GM12878 (cell line): ENCODE data around the gene COPS8. TPM values are rescaled to one million over a fixed set of nuclear protein-coding genes. Genes with fewer than 3 reads are reported as not detected.

Source experiments
- ATAC-seq: fragments of 200-7000 bp; cut with Tn5 transposase; 3 replicates; pipeline ENCODE4 v1.9.1; 2020; ENCODE audit warnings: mild to moderate bottlenecking, moderate library complexity
- Bru-seq: library from RNA; stranded (reverse); fragments of 400-500 nt; gene quantifications from one replicate; lab custom pipeline; 2021; lab: Mats Ljungman, UMichigan
- BruChase-seq, 2 experiments: library from RNA; stranded (reverse); fragments of 400-500 nt; gene quantifications; one replicate each; lab custom pipeline; 2021; lab: Mats Ljungman, UMichigan
- BruUV-seq: library from RNA; stranded (reverse); fragments of 400-500 nt; replicated peaks from 2 replicates; lab custom pipeline; 2021; lab: Mats Ljungman, UMichigan
- CTCF ChIA-PET: fragments of 300-600 bp; sonication (Branson Sonifier 250); formaldehyde crosslinking; extraction: SDS; loops from one replicate; lab custom pipeline; 2021; ENCODE audit warnings: inconsistent platforms; lab: Yijun Ruan, JAX
- POLR2A ChIA-PET: fragments of 350-600 bp; formaldehyde crosslinking; extraction: SDS; loops from one replicate; lab custom pipeline; 2021; ENCODE audit warnings: inconsistent platforms; lab: Charles Lee
- RAD21 ChIA-PET: fragments of 300-600 bp; sonication (Branson Sonifier 250); formaldehyde crosslinking; loops from one replicate; lab custom pipeline; 2023; ENCODE audit warnings: antibody characterized with exemption; ENCODE audit not compliant: unreplicated experiment; lab: Charles Lee
- SMC1A ChIA-PET: fragments of 300-600 bp; sonication (Branson Sonifier 250); formaldehyde crosslinking; loops from one replicate; lab custom pipeline; 2023; ENCODE audit not compliant: unreplicated experiment, uncharacterized antibody; lab: Charles Lee
- DNase-seq: peaks from one replicate; pipeline ENCODE4 v3.0.0-alpha.2; 2011; ENCODE audit warnings: low read depth, low spot score
- FAIRE-seq: peaks from 3 replicates; lab custom pipeline; 2011; peaks lifted over from hg19 to GRCh38; lab: Jason Lieb, UNC
- H2AFZ ChIP-seq: 2 replicates; pipeline ENCODE4 v1.6.0; 2011; ENCODE audit warnings: low read depth, low read length, control low read depth; ENCODE audit not compliant: control insufficient read depth
- H3K27ac ChIP-seq: 2 replicates; pipeline ENCODE4 v1.5.1; 2011; ENCODE audit warnings: control low read depth; ENCODE audit not compliant: control insufficient read depth, insufficient read depth
- H3K27me3 ChIP-seq, 2 experiments: replicated peaks in 1 of 2; 2 replicates each; pipeline versions ENCODE4 v1.6.0 to v1.6.1; 2011; ENCODE audit warnings: low read length in 1 of 2; ENCODE audit not compliant: control insufficient read depth in 2 of 2, insufficient read depth in 2 of 2
- H3K36me3 ChIP-seq, 2 experiments: 2 replicates each; pipeline ENCODE4 v1.5.1; 2011; ENCODE audit warnings: low read length in 1 of 2; ENCODE audit not compliant: control insufficient read depth in 2 of 2, insufficient read depth in 2 of 2
- H3K4me1 ChIP-seq: 2 replicates; pipeline ENCODE4 v1.6.1; 2011; ENCODE audit warnings: mild to moderate bottlenecking, low read length, moderate library complexity, mixed read lengths; ENCODE audit not compliant: control insufficient read depth, insufficient read depth
- H3K4me2 ChIP-seq: 2 replicates; pipeline ENCODE4 v1.6.0; 2011; ENCODE audit warnings: control low read depth; ENCODE audit not compliant: control insufficient read depth, insufficient read depth
- H3K4me3 ChIP-seq: fragments of 200-600 bp; sonication (generic); 2 replicates; pipeline ENCODE4 v1.5.1; 2016
- H3K79me2 ChIP-seq: 2 replicates; pipeline ENCODE4 v1.6.0; 2011; ENCODE audit warnings: low read length; ENCODE audit not compliant: control insufficient read depth, insufficient read depth
- H3K9ac ChIP-seq: 2 replicates; pipeline ENCODE4 v1.8.0; 2011; ENCODE audit warnings: low read length, control low read depth, mixed read lengths; ENCODE audit not compliant: control insufficient read depth, insufficient read depth
- H3K9me3 ChIP-seq: replicated peaks from 3 replicates; pipeline ENCODE4 v1.5.1; 2011; ENCODE audit warnings: mild to moderate bottlenecking, low read length; ENCODE audit not compliant: control insufficient read depth, insufficient read depth
- H4K20me1 ChIP-seq: 2 replicates; pipeline ENCODE4 v1.6.0; 2011; ENCODE audit not compliant: control insufficient read depth, insufficient read depth
- CHD1 ChIP-seq: IDR thresholded peaks from 2 replicates; pipeline ENCODE4 v1.6.1; 2012; ENCODE audit warnings: low read depth, low read length, improper control_type of control experiment
- HDAC6 ChIP-seq: fragments of 200-600 bp; sonication (generic); IDR thresholded peaks from one replicate; pipeline ENCODE4 v1.8.0; 2017; ENCODE audit warnings: antibody characterized with exemption; ENCODE audit not compliant: unreplicated experiment
- HSF1 ChIP-seq: fragments of 150-350 bp; IDR thresholded peaks from 2 replicates; pipeline ENCODE4 v1.6.1; 2014; ENCODE audit warnings: mild to moderate bottlenecking, low read depth, low read length
- MYB ChIP-seq: fragments of 150-350 bp; IDR thresholded peaks from 2 replicates; pipeline ENCODE4 v1.6.1; 2014; ENCODE audit warnings: mild to moderate bottlenecking, low read depth, low read length, borderline replicate concordance
- NFYB ChIP-seq: IDR thresholded peaks from 2 replicates; pipeline ENCODE4 v1.6.1; 2011; ENCODE audit warnings: low read depth, mild to moderate bottlenecking, low read length, improper control_type of control experiment, moderate library complexity; ENCODE audit not compliant: insufficient read depth
- RBBP5 ChIP-seq: fragments of 200-600 bp; sonication (generic); conservative IDR thresholded peaks from 2 replicates; pipeline ENCODE4 v1.6.1; 2016
- RCOR1 ChIP-seq: conservative IDR thresholded peaks from 2 replicates; pipeline ENCODE4 v1.6.1; 2012; ENCODE audit warnings: low read depth, low read length, improper control_type of control experiment
- SP1 ChIP-seq: IDR thresholded peaks from one replicate; pipeline ENCODE4 v1.6.1; 2011; ENCODE audit warnings: low read depth, low read length
- SPI1 ChIP-seq: IDR thresholded peaks from 2 replicates; pipeline ENCODE4 v1.6.1; 2011; ENCODE audit warnings: low read depth, mild to moderate bottlenecking, low read length, moderate library complexity, borderline replicate concordance; ENCODE audit not compliant: insufficient read depth
- SREBF2 ChIP-seq: IDR thresholded peaks from 2 replicates; pipeline ENCODE4 v1.6.1; 2012; ENCODE audit warnings: mild to moderate bottlenecking, low read length
- SRF ChIP-seq, 2 experiments: IDR thresholded peaks; 2 replicates each; pipeline ENCODE4 v1.6.1; 2011; ENCODE audit warnings: low read depth in 2 of 2, low read length in 2 of 2, mild to moderate bottlenecking in 1 of 2, moderate library complexity in 1 of 2
- SUZ12 ChIP-seq: fragments of 200-600 bp; sonication (generic); IDR thresholded peaks from one replicate; pipeline ENCODE4 v1.6.1; 2018; ENCODE audit warnings: antibody characterized with exemption, mild to moderate bottlenecking; ENCODE audit not compliant: unreplicated experiment
- ZNF217 ChIP-seq: fragments of 450-650 bp; IDR thresholded peaks from 2 replicates; pipeline ENCODE4 v1.6.1; 2017; ENCODE audit warnings: antibody characterized with exemption, mild to moderate bottlenecking
- WGBS: methylation state at CpG from one replicate; pipeline ENCODE4 v1.1.6; 2016; ENCODE audit warnings: low lambda C conversion rate; ENCODE audit not compliant: insufficient replicate concordance, insufficient coverage; ENCODE audit errors: missing lambda C conversion rate; 5-methylcytosine and 5-hydroxymethylcytosine counted together
- in situ Hi-C: fragments of 300-500 bp; cut with MboI; formaldehyde crosslinking; loops from 9 replicates; pipeline ENCODE4 v1.14.3; 2018; ENCODE audit warnings: mixed read lengths
- intact Hi-C: fragments of 100-400 bp; cut with micrococcal nuclease; formaldehyde crosslinking; loops from one replicate; pipeline ENCODE4 v1.14.2; 2022; ENCODE audit not compliant: unreplicated experiment
- long read RNA-seq, 2 experiments: library from polyadenylated mRNA; unstranded; transcript quantifications; one replicate each; pipeline ENCODE4 v2.0.0, GENCODE V29; 2019 to 2020
- polyA minus RNA-seq, 3 experiments: library from RNA; depleted of rRNA, polyadenylated mRNA; stranded (reverse); fragments of >200 nt; gene quantifications; 2 replicates each; pipeline ENCODE4 v1.2.3, GENCODE V29; 2011
- polyA plus RNA-seq, 11 experiments: library from polyadenylated mRNA; depleted of rRNA in 4 of 11; unstranded in 6 of 11; stranded (reverse) in 5 of 11; fragments of >200 nt; fragmentation: Nextera tagmentation in 4 of 11; fragmentation: Illumina TruSeq in 1 of 11; extraction: Ambion mirVana in 4 of 11; extraction: Trizol in 1 of 11; gene quantifications; 1 replicate in 1 of 11; 2 replicates in 10 of 11; pipeline versions ENCODE4 v1.2.1 to v1.2.3, GENCODE V29; 2011 to 2016; ENCODE audit warnings: inconsistent platforms in 2 of 11, missing spikeins in 2 of 11, low read depth in 1 of 11
- total RNA-seq, 4 experiments: library from RNA; depleted of rRNA in 3 of 4; stranded (reverse); fragments of >200 nt in 3 of 4; fragmentation: Illumina TruSeq in 1 of 4; extraction: Trizol in 1 of 4; gene quantifications; 2 replicates each; pipeline versions ENCODE4 v1.2.1 to v1.2.3, GENCODE V29; 2013 to 2021
- TF ChIP-seq, protein P1 (sequence below): IDR thresholded peaks from 2 replicates; pipeline ENCODE4 v1.6.1; 2011; ENCODE audit warnings: low read depth, mild to moderate bottlenecking, low read length, moderate library complexity, borderline replicate concordance; ENCODE audit errors: extremely low read depth
- TF ChIP-seq, protein P2 (sequence below): IDR thresholded peaks from 2 replicates; pipeline ENCODE4 v1.6.1; 2012; ENCODE audit warnings: low read depth, low read length, improper control_type of control experiment

The COPS8 gene
- total RNA-seq (2013; cell fraction: nucleolus; rRNA removed) = 57.9 and 66.7 TPM in 2 replicates
- total RNA-seq (2014; rRNA removed) (85.2 and 97.9 TPM in 2 replicates), total RNA-seq (2014; rRNA removed; fragmentation: Illumina TruSeq; extraction: Trizol) (63.2 and 63.6 TPM in 2 replicates), total RNA-seq (2021) (44.0 and 46.6 TPM in 2 replicates), polyA plus RNA-seq (2011; rRNA removed) (108 and 139 TPM in 2 replicates), polyA plus RNA-seq (2014; fragmentation: Illumina TruSeq; extraction: Trizol) (72.2 and 83.4 TPM in 2 replicates), polyA plus RNA-seq (2014; fragmentation: Nextera tagmentation; extraction: Ambion mirVana) (100 to 1,000 TPM; 106 to 133 TPM), polyA plus RNA-seq (2014; rRNA removed) (99.0 and 111 TPM in 2 replicates), polyA plus RNA-seq (2016; fragmentation: Nextera tagmentation; extraction: Ambion mirVana) (100 to 1,000 TPM; 118 to 134 TPM), polyA minus RNA-seq (2011; rRNA and poly(A)+ RNA removed) (27.8 and 28.5 TPM in 2 replicates), Bru-seq, nascent RNA (percentile 93 among the genes with signal in this experiment), BruChase-seq, experiment 1, labeled RNA remaining after a 6-hour chase (percentile 88 among the genes with signal in this experiment), BruChase-seq, experiment 2, labeled RNA remaining after a 2-hour chase (percentile 90 among the genes with signal in this experiment)
- polyA plus RNA-seq (2011; ENCODE audit: low read depth) = 15.2 TPM
- 55.7 and 60.4 TPM in 2 replicates for polyA plus RNA-seq (2011; cell fraction: cytosol; rRNA removed)
- polyA plus RNA-seq (2011; cell fraction: nucleus; rRNA removed) = 50.4 and 51.7 TPM in 2 replicates
- polyA plus RNA-seq (2012) = 23.6 and 30.4 TPM in 2 replicates
- 9.0 and 13.2 TPM in 2 replicates for polyA minus RNA-seq (2011; cell fraction: cytosol; rRNA and poly(A)+ RNA removed)
- 16.1 and 23.0 TPM in 2 replicates for polyA minus RNA-seq (2011; cell fraction: nucleus; rRNA and poly(A)+ RNA removed)
- long read RNA-seq, experiment 1, full-length matches to known transcripts = 66 of 67 reads
- long read RNA-seq, experiment 1, partial matches to known transcripts = 0 of 67 reads
- long read RNA-seq, experiment 1, other reads (novel, unspliced or antisense) = 1 of 67 reads
- long read RNA-seq, experiment 2, full-length matches to known transcripts = 342 of 377 reads
- long read RNA-seq, experiment 2, partial matches to known transcripts = 10 of 377 reads
- long read RNA-seq, experiment 2, other reads (novel, unspliced or antisense) = 25 of 377 reads

- peak; percentile 80 for FAIRE-seq
- RAD21 ChIA-PET = interaction anchor here (0.8 to 3.1 kb wide), 8 partner anchors 17 to 516 kb away, joined by 3 to 15 read pairs (median 4); partner anchors contain the start of gene ACKR3
- 1% methylated on average over 84 of the region's 86 CpGs for WGBS
- TF ChIP-seq SREBF2 (no peak), SPI1 (no peak), RBBP5 (no peak), MYB (peak; percentile 78), SP1 (peak; percentile 57), SRF (IDR thresholded peaks at IDR 0.05; ENCODE audit: low read depth in 2 of 2, low read length in 2 of 2) (peak; percentile 52 to 90), ZNF217 (no peak), CHD1 (no peak), NFYB (0 out of 2 replicates have a peak, but pooled peaks have one; percentile 18), SUZ12 (no peak), RCOR1 (no peak), HSF1 (no peak), HDAC6 (no peak)
- TF ChIP-seq, protein P1, sequence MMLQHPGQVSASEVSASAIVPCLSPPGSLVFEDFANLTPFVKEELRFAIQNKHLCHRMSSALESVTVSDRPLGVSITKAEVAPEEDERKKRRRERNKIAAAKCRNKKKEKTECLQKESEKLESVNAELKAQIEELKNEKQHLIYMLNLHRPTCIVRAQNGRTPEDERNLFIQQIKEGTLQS = peak; percentile 84; the same call in 1 of the 2 replicates
- TF ChIP-seq, protein P2, sequence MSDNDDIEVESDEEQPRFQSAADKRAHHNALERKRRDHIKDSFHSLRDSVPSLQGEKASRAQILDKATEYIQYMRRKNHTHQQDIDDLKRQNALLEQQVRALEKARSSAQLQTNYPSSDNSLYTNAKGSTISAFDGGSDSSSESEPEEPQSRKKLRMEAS = peak; percentile 68; the same call in 1 of the 2 replicates
These were observed at the start of gene COPS8 for GRCh38 chr2:237085248-237086221. COPS8 (plus strand) TSS chr2:237085889; CDS start chr2:237085965, 76 bp downstream.

More at GRCh38 chr2:237085248-237086221, at the start of gene COPS8:
- ATAC-seq (peak; percentile 100), DNase-seq (peak; percentile 55)
- H3K9me3 ChIP-seq = no peaks in the 10 kb centered on the region
- peak within 1 kb of the TSS; percentile 91 for H3K4me2 ChIP-seq
- H3K79me2 ChIP-seq = peaks cover 18% of the 10 kb centered on the region
- H3K27ac ChIP-seq = peak within 1 kb of the TSS; percentile 69
- POLR2A ChIA-PET = interaction anchor here (0.7 to 1.5 kb wide), 6 partner anchors 10 to 120 kb away, joined by 3 to 5 read pairs (median 3); no protein-coding TSS in a partner anchor
- H3K4me3 ChIP-seq = peak within 1 kb of the TSS; percentile 81
- intact Hi-C loops (loop anchor here (2.0 kb wide), 1 partner anchor 27 kb away; no protein-coding TSS in a partner anchor), in situ Hi-C loops (no loop called here)
- BruUV-seq = TSS peak; percentile 89
- H3K9ac ChIP-seq = peak within 1 kb of the TSS; percentile 85
- no peaks in the 10 kb centered on the region for H4K20me1 ChIP-seq
- peaks cover 3% of the 10 kb centered on the region for H3K4me1 ChIP-seq
- SMC1A ChIA-PET = interaction anchor here (0.6 to 3.5 kb wide), 13 partner anchors 10 to 732 kb away, joined by 3 to 16 read pairs (median 4); partner anchors contain the start of gene ACKR3
- H2AFZ ChIP-seq = peak within 1 kb of the TSS; percentile 95
- H3K27me3 ChIP-seq = no peaks in the 10 kb centered on the region
- CTCF ChIA-PET = interaction anchor here (0.6 to 4.0 kb wide), 11 partner anchors 11 to 732 kb away, joined by 3 to 20 read pairs (median 4); partner anchors contain the start of gene ACKR3
- no peaks in the 10 kb centered on the region; a peak in 1 of 4 replicates for H3K36me3 ChIP-seq
